Sigmoid colon (tissue), 7 donors: Measurements from ENCODE around the gene LARGE1. TPM values are rescaled to one million over a fixed set of nuclear protein-coding genes. Genes with fewer than 3 reads are reported as not detected.

Experiments
- DNase-seq: peaks from one replicate; pipeline ENCODE4 v3.0.0-alpha.2; 2019
- H3K27ac ChIP-seq, 4 donors: fragments of 200-600 bp; sonication (generic); one replicate each; pipeline ENCODE4 v1.5.1; 2016 to 2019; ENCODE audit warnings: mild to moderate bottlenecking in 1 of 4
- H3K27me3 ChIP-seq, 3 donors: fragments of 200-600 bp; sonication (generic); one replicate each; pipeline ENCODE4 v1.5.1; 2019; ENCODE audit warnings: mild to moderate bottlenecking in 1 of 3
- H3K36me3 ChIP-seq, 4 donors: fragments of 200-600 bp; sonication (generic); one replicate each; pipeline ENCODE4 v1.5.1; 2016 to 2019
- H3K4me1 ChIP-seq, 4 donors: fragments of 200-600 bp; sonication (generic); one replicate each; pipeline ENCODE4 v1.5.1; 2017 to 2019
- H3K4me3 ChIP-seq, 4 donors: fragments of 200-600 bp; sonication (generic); one replicate each; pipeline ENCODE4 v1.5.1; 2017 to 2019; ENCODE audit warnings: mild to moderate bottlenecking in 2 of 4, moderate library complexity in 1 of 4
- H3K9me3 ChIP-seq, 4 donors: fragments of 200-600 bp in 3 of 4; sonication (generic) in 3 of 4; one replicate each; pipeline versions ENCODE4 v1.5.1 to v1.6.1; 2013 to 2019
- EP300 ChIP-seq, 4 donors: sonication (generic); formaldehyde crosslinking; IDR thresholded peaks; one replicate each; pipeline ENCODE4 v1.6.1; 2017; ENCODE audit warnings: antibody characterized with exemption in 4 of 4
- POLR2A ChIP-seq, 2 donors: fragments of 450-650 bp; IDR thresholded peaks; one replicate each; pipeline ENCODE4 v1.6.1; 2016; ENCODE audit warnings: antibody characterized with exemption in 2 of 2, mild to moderate bottlenecking in 2 of 2, moderate library complexity in 2 of 2
- POLR2AphosphoS5 ChIP-seq, 4 donors: sonication (generic); formaldehyde crosslinking; IDR thresholded peaks; one replicate each; pipeline ENCODE4 v1.6.1; 2017; ENCODE audit warnings: antibody characterized with exemption in 4 of 4
- WGBS, 2 donors: extraction: QIAGEN DNeasy Blood & Tissue Kit; methylation state at CpG; one replicate each; pipeline ENCODE4 v1.1.7; 2013; 5-methylcytosine and 5-hydroxymethylcytosine counted together
- intact Hi-C: fragments of 100-400 bp; cut with DNase I; formaldehyde crosslinking; loops from one replicate; pipeline ENCODE4 v1.15.1; 2023
- polyA plus RNA-seq, 3 donors: library from polyadenylated mRNA; stranded (reverse); fragments of 200-250 nt; gene quantifications; one replicate each; pipeline ENCODE4 v1.2.3, GENCODE V29; 2013
- total RNA-seq, 4 donors: library from RNA; depleted of rRNA; stranded (reverse); fragments of >200 nt; gene quantifications; one replicate each; pipeline ENCODE4 v1.1.0, GENCODE V29; 2016
- TF ChIP-seq, protein P1 (sequence below), 4 experiments: fragments of 450-650 bp in 3 of 4; fragments of 200-600 bp in 1 of 4; IDR thresholded peaks; one replicate each; pipeline ENCODE4 v1.5.1; 2016 to 2019; ENCODE audit warnings: antibody characterized with exemption in 4 of 4, mild to moderate bottlenecking in 3 of 4, moderate library complexity in 2 of 4
- donor health status: healthy with polysubstance abuse.
- donor health status: Bipolar disorder and iron deficiency.
- donor health status: healthy.

Gene LARGE1
- total and polyA plus RNA-seq, 7 donors, result 5.8 to 74.4 (median 38.0) TPM

DNA sequence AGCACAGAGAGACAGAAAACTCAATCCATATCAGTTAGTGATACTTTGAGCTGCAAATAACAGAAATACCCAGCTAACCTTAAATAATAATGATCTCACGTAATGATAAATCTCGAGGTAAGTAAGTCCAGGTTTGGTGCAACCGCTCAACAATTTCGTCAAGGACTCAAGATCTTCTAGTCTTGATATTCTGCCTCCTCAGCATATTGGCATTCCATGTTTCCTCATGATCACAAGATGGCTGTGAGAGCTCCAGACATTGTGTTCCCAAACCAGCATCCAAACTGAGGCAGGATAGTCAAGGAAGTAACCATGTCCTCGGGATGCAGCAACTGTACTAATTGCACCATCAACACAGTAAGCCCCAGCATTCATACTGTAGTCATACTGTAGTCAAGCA, 7.5 kb upstream of the LARGE1 start:
- WGBS, 2 donors, result 86 to 91% methylated on average over 5 of the region's 5 CpGs
- no peak for DNase-seq
- Histone ChIP-seq H3K9me3 (no peaks in the 10 kb centered on the region), H3K4me3 (no peak overlapping the region), H3K36me3 (no peaks in the 10 kb centered on the region), H3K27me3 (no peaks in the 10 kb centered on the region), H3K4me1 (peaks cover 0 to 13% (median 11%) of the 10 kb centered on the region in 4 donors), H3K27ac (no peak overlapping the region)
- no peak for TF ChIP-seq POLR2A (IDR thresholded peaks at IDR 0.05)
- TF ChIP-seq, protein P1, sequence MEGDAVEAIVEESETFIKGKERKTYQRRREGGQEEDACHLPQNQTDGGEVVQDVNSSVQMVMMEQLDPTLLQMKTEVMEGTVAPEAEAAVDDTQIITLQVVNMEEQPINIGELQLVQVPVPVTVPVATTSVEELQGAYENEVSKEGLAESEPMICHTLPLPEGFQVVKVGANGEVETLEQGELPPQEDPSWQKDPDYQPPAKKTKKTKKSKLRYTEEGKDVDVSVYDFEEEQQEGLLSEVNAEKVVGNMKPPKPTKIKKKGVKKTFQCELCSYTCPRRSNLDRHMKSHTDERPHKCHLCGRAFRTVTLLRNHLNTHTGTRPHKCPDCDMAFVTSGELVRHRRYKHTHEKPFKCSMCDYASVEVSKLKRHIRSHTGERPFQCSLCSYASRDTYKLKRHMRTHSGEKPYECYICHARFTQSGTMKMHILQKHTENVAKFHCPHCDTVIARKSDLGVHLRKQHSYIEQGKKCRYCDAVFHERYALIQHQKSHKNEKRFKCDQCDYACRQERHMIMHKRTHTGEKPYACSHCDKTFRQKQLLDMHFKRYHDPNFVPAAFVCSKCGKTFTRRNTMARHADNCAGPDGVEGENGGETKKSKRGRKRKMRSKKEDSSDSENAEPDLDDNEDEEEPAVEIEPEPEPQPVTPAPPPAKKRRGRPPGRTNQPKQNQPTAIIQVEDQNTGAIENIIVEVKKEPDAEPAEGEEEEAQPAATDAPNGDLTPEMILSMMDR (IDR thresholded peaks at IDR 0.05), result no peak
- no peak for TF ChIP-seq POLR2AphosphoS5 (IDR thresholded peaks at IDR 0.05)
- TF ChIP-seq EP300 (IDR thresholded peaks at IDR 0.05), result no peak
- intact Hi-C loops, result loop anchor here (10.0 kb wide), 1 partner anchor 343 kb away; no protein-coding TSS in a partner anchor

DNA sequence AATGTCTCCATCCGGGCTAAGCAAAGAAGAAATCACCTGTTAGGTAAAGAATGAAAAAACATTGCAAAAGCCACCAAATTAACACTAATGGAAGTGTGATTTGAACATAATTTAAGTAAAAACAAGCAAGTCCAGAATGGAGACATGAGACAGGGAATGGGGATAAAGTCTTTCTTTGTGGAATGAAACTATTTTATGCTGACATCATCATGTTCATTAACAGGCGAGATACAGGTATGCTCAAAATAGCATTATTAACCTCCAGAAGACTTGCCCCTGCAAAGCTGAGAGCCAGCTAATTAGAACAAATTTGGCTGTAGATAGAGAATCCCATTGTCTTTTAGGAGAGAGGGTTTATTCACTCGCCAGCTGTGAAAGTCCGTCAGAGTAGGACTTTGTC, 4.9 kb upstream of the LARGE1 start:
- Histone ChIP-seq H3K27me3 (no peaks in the 10 kb centered on the region), H3K9me3 (no peaks in the 10 kb centered on the region), H3K4me1 (peaks cover 3 to 17% (median 12%) of the 10 kb centered on the region in 4 donors), H3K27ac (no peak overlapping the region), H3K4me3 (no peak overlapping the region), H3K36me3 (no peaks in the 10 kb centered on the region)
- 87 to 91% methylated on average over 4 of the region's 4 CpGs for WGBS, 2 donors
- no peak for TF ChIP-seq POLR2AphosphoS5 (IDR thresholded peaks at IDR 0.05)
- no peak for TF ChIP-seq POLR2A (IDR thresholded peaks at IDR 0.05)
- TF ChIP-seq, protein P1 (IDR thresholded peaks at IDR 0.05), result no peak
- no peak for TF ChIP-seq EP300 (IDR thresholded peaks at IDR 0.05)
- intact Hi-C loops, result loop anchor here (10.0 kb wide), 1 partner anchor 340 kb away; no protein-coding TSS in a partner anchor
- DNase-seq, result no peak

- Histone ChIP-seq H3K9me3 (no peaks in the 10 kb centered on the region), H3K4me1 (peaks cover 3 to 18% (median 13%) of the 10 kb centered on the region in 4 donors), H3K4me3 (no peak overlapping the region), H3K27me3 (no peaks in the 10 kb centered on the region), H3K36me3 (no peaks in the 10 kb centered on the region), H3K27ac (peak overlapping the region in 1 of 4 donors; percentile 91)
- DNase-seq, result peak; percentile 75
- intact Hi-C loops, result loop anchor here (2.0 to 10.0 kb wide), 6 partner anchors 121 to 621 kb away; no protein-coding TSS in a partner anchor
- TF ChIP-seq, protein P1 (IDR thresholded peaks at IDR 0.05), result peak; percentile 42 to 84 (median 71)
- TF ChIP-seq POLR2AphosphoS5 (IDR thresholded peaks at IDR 0.05) (no peak), POLR2A (IDR thresholded peaks at IDR 0.05) (no peak)
- 33 to 48% methylated on average over 17 of the region's 17 CpGs for WGBS, 2 donors
These were observed 3.5 kb upstream of the LARGE1 start for GRCh38 chr22:33923660-33924246.

- Histone ChIP-seq H3K27ac (peak overlapping the region; percentile 86 to 94 (median 90)), H3K9me3 (no peaks in the 10 kb centered on the region), H3K27me3 (no peaks in the 10 kb centered on the region), H3K4me1 (peaks cover 3 to 25% (median 20%) of the 10 kb centered on the region in 4 donors), H3K4me3 (peak overlapping the region; percentile 60 to 99 (median 88)), H3K36me3 (no peaks in the 10 kb centered on the region)
- no peak for DNase-seq
- intact Hi-C loops, result loop anchor here (2.0 to 10.0 kb wide), 6 partner anchors 121 to 621 kb away; no protein-coding TSS in a partner anchor
- no peak for TF ChIP-seq EP300 (IDR thresholded peaks at IDR 0.05)
- TF ChIP-seq, protein P1 (IDR thresholded peaks at IDR 0.05), result no peak
- TF ChIP-seq POLR2AphosphoS5 (IDR thresholded peaks at IDR 0.05), result no peak
- TF ChIP-seq POLR2A (IDR thresholded peaks at IDR 0.05), result no peak
- 3% methylated on average over 5 of the region's 5 CpGs for WGBS, 2 donors
These were observed 2.8 kb upstream of the LARGE1 start for GRCh38 chr22:33923033-33923432.
